B cell (primary cell): ENCODE data around the gene MEIKIN.

ENCODE experiments used
- CTCF ChIP-seq: fragments of 200-600 bp; IDR thresholded peaks from one replicate; pipeline ENCODE4 v1.8.0; 2022; ENCODE audit warnings: antibody characterized with exemption, mild to moderate bottlenecking
- EZH2 ChIP-seq: IDR thresholded peaks from 2 replicates; pipeline ENCODE4 v1.6.1; 2012; ENCODE audit warnings: borderline replicate concordance, low read depth, mild to moderate bottlenecking, moderate library complexity, low read length; ENCODE audit not compliant: insufficient read depth, poor library complexity, severe bottlenecking

- TF ChIP-seq CTCF (no peak), EZH2 (no peak)
These were observed 48.6 kb upstream of the MEIKIN start for GRCh38 chr5:131994090-131994489.
